H1 (cell line): ENCODE measurements around the gene SKIC8. TPM values are rescaled to one million over a fixed set of nuclear protein-coding genes. Genes with fewer than 3 reads are reported as not detected.
A peak's percentile ranks its signal among the peaks of the same experiment; 100 is the strongest.

Experiments used
- BCL11A ChIP-seq, 2 experiments: IDR thresholded peaks; one replicate each; pipeline ENCODE4 v1.6.1; 2011; ENCODE audit warnings: low read depth in 2 of 2, low read length in 2 of 2, mild to moderate bottlenecking in 2 of 2
- CHD2 ChIP-seq: IDR thresholded peaks from 2 replicates; pipeline ENCODE4 v1.6.1; 2012; ENCODE audit warnings: low read length, improper control_type of control experiment
- EZH2 ChIP-seq: fragments of 200-600 bp; sonication (generic); IDR thresholded peaks from 2 replicates; pipeline ENCODE4 v1.7.1; 2012; ENCODE audit warnings: low read depth, mild to moderate bottlenecking, moderate library complexity, low read length, inconsistent platforms; ENCODE audit not compliant: severe bottlenecking
- HDAC2 ChIP-seq, 2 experiments: fragments of 300-600 bp in 1 of 2; sonication (generic) in 1 of 2; IDR thresholded peaks; 2 replicates each; pipeline ENCODE4 v1.6.1; 2011 to 2012; ENCODE audit warnings: low read depth in 2 of 2, low read length in 2 of 2, mild to moderate bottlenecking in 2 of 2, moderate library complexity in 2 of 2, borderline replicate concordance in 1 of 2, inconsistent platforms in 1 of 2
- KDM4A ChIP-seq: IDR thresholded peaks from one replicate; pipeline ENCODE4 v1.7.1; 2012; ENCODE audit warnings: low read depth, mild to moderate bottlenecking, moderate library complexity, low read length, inconsistent platforms; ENCODE audit not compliant: severe bottlenecking
- RFX5 ChIP-seq: IDR thresholded peaks from 2 replicates; pipeline ENCODE4 v1.6.1; 2011; ENCODE audit warnings: low read depth, low read length, improper control_type of control experiment, borderline replicate concordance
- SIRT6 ChIP-seq: IDR thresholded peaks from one replicate; pipeline ENCODE4 v1.7.1; 2012; ENCODE audit warnings: low read length, inconsistent platforms
- TAF1 ChIP-seq: IDR thresholded peaks from 2 replicates; pipeline ENCODE4 v1.6.1; 2011; ENCODE audit warnings: mild to moderate bottlenecking, low read depth, low read length
- TEAD4 ChIP-seq: IDR thresholded peaks from 2 replicates; pipeline ENCODE4 v1.6.1; 2012; ENCODE audit warnings: low read depth, low read length, inconsistent platforms, mixed read lengths
- polyA plus RNA-seq, 7 experiments: library from polyadenylated mRNA; depleted of rRNA in 3 of 7; stranded (reverse) in 5 of 7; unstranded in 2 of 7; fragments of >200 nt in 5 of 7; fragments of 200-250 nt in 2 of 7; gene quantifications; 1 replicate in 5 of 7; 2 replicates in 1 of 7; 4 replicates in 1 of 7; pipeline versions ENCODE4 v1.2.1 to v1.2.3, GENCODE V29; 2011 to 2013; ENCODE audit warnings: missing spikeins in 2 of 7, mixed read lengths in 2 of 7
- total RNA-seq: library from RNA; stranded (reverse); fragmentation: NEBNext Ultra II Directional; extraction: Animal tissue kit (Norgen Biotek cat#: 25700); gene quantifications from 2 replicates; pipeline ENCODE4 v1.2.1, GENCODE V29; 2021
- TF ChIP-seq, protein P1 (sequence below): fragments of 300-600 bp; sonication (generic); IDR thresholded peaks from 2 replicates; pipeline ENCODE4 v1.7.1; 2012; ENCODE audit warnings: low read length, moderate library complexity, mild to moderate bottlenecking, inconsistent platforms; ENCODE audit not compliant: insufficient replicate concordance

Gene SKIC8
- total and polyA plus RNA-seq, 2 of the 8 experiments (the other 6 are each of a cell fraction or from before 2014, with no cell fraction given) = 44.2 to 77.7 TPM

DNA sequence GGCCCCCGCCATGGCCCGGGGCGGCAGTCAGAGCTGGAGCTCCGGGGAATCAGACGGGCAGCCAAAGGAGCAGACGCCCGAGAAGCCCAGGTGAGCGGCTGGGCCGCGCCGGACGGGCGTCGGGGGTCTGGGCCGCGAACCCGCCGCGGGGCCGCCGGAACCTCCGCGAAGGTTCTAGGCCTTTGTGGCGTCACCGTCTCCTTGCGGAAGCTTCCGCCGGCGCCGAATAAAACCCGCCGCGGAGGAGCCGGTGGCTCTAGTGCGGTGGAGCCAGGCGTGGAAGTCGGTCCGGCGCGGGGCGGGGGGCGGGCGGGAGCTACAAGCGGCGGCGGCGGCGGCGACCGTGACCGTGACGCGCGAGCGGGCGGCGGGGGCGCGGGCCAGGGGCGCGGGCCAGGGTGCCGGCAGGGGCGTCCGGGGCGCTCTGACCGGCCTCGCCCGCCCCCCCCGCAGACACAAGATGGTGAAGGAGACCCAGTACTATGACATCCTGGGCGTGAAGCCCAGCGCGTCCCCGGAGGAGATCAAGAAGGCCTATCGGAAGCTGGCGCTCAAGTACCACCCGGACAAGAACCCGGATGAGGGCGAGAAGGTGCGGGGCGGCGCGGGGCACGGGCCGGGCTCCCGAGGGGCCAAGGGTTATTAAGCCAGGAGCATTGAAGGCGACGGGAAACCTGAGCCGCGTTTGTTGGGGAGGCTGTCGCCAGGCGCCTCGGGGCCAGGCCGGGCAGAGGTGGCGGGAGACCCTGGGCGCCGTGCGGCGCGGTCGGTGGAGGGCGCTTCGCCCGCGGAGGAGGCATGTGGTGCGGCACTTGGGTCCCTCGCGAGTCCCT lies 34.9 kb downstream of the SKIC8 start, which contains the start of gene DNAJA4 (continued):
- TF ChIP-seq HDAC2 (IDR thresholded peaks at IDR 0.05; ENCODE audit: borderline replicate concordance in 1 of 2, low read depth in 2 of 2, low read length in 2 of 2) = no peak
- peak; percentile 60; the same call in 1 of the 2 replicates for TF ChIP-seq TAF1
- TF ChIP-seq BCL11A (IDR thresholded peaks at IDR 0.05; ENCODE audit: low read depth in 2 of 2, low read length in 2 of 2) = no peak
- TF ChIP-seq EZH2 = no peak
- no peak for TF ChIP-seq CHD2
- TF ChIP-seq RFX5 = no peak
- TF ChIP-seq, protein P1, sequence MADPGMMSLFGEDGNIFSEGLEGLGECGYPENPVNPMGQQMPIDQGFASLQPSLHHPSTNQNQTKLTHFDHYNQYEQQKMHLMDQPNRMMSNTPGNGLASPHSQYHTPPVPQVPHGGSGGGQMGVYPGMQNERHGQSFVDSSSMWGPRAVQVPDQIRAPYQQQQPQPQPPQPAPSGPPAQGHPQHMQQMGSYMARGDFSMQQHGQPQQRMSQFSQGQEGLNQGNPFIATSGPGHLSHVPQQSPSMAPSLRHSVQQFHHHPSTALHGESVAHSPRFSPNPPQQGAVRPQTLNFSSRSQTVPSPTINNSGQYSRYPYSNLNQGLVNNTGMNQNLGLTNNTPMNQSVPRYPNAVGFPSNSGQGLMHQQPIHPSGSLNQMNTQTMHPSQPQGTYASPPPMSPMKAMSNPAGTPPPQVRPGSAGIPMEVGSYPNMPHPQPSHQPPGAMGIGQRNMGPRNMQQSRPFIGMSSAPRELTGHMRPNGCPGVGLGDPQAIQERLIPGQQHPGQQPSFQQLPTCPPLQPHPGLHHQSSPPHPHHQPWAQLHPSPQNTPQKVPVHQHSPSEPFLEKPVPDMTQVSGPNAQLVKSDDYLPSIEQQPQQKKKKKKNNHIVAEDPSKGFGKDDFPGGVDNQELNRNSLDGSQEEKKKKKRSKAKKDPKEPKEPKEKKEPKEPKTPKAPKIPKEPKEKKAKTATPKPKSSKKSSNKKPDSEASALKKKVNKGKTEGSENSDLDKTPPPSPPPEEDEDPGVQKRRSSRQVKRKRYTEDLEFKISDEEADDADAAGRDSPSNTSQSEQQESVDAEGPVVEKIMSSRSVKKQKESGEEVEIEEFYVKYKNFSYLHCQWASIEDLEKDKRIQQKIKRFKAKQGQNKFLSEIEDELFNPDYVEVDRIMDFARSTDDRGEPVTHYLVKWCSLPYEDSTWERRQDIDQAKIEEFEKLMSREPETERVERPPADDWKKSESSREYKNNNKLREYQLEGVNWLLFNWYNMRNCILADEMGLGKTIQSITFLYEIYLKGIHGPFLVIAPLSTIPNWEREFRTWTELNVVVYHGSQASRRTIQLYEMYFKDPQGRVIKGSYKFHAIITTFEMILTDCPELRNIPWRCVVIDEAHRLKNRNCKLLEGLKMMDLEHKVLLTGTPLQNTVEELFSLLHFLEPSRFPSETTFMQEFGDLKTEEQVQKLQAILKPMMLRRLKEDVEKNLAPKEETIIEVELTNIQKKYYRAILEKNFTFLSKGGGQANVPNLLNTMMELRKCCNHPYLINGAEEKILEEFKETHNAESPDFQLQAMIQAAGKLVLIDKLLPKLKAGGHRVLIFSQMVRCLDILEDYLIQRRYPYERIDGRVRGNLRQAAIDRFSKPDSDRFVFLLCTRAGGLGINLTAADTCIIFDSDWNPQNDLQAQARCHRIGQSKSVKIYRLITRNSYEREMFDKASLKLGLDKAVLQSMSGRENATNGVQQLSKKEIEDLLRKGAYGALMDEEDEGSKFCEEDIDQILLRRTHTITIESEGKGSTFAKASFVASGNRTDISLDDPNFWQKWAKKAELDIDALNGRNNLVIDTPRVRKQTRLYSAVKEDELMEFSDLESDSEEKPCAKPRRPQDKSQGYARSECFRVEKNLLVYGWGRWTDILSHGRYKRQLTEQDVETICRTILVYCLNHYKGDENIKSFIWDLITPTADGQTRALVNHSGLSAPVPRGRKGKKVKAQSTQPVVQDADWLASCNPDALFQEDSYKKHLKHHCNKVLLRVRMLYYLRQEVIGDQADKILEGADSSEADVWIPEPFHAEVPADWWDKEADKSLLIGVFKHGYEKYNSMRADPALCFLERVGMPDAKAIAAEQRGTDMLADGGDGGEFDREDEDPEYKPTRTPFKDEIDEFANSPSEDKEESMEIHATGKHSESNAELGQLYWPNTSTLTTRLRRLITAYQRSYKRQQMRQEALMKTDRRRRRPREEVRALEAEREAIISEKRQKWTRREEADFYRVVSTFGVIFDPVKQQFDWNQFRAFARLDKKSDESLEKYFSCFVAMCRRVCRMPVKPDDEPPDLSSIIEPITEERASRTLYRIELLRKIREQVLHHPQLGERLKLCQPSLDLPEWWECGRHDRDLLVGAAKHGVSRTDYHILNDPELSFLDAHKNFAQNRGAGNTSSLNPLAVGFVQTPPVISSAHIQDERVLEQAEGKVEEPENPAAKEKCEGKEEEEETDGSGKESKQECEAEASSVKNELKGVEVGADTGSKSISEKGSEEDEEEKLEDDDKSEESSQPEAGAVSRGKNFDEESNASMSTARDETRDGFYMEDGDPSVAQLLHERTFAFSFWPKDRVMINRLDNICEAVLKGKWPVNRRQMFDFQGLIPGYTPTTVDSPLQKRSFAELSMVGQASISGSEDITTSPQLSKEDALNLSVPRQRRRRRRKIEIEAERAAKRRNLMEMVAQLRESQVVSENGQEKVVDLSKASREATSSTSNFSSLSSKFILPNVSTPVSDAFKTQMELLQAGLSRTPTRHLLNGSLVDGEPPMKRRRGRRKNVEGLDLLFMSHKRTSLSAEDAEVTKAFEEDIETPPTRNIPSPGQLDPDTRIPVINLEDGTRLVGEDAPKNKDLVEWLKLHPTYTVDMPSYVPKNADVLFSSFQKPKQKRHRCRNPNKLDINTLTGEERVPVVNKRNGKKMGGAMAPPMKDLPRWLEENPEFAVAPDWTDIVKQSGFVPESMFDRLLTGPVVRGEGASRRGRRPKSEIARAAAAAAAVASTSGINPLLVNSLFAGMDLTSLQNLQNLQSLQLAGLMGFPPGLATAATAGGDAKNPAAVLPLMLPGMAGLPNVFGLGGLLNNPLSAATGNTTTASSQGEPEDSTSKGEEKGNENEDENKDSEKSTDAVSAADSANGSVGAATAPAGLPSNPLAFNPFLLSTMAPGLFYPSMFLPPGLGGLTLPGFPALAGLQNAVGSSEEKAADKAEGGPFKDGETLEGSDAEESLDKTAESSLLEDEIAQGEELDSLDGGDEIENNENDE = no peak
- no peak for TF ChIP-seq SIRT6
- TF ChIP-seq TEAD4 = no peak
- TF ChIP-seq KDM4A = peak; percentile 52
